Stimulated activated CD4-positive, alpha-beta T cell treated with anti-CD3 and anti-CD28 coated beads, Interleukin-12 subunit alpha, Interleukin-12 subunit beta, amount 100 ng/mL, for 48 hours (primary cell): ENCODE measurements around the gene EDEM2.
"Not testable (repeated sequence)": the region's sequence is repeated elsewhere in the genome, so short reads cannot be mapped to it uniquely, and the experiment has no call there.

Experiments
- DNase-seq, 3 donors: peaks; one replicate each; pipeline ENCODE4 v3.0.0-alpha.2; 2020; ENCODE audit warnings: low read depth in 2 of 3, low spot score in 1 of 3

Gene EDEM2, protein sequence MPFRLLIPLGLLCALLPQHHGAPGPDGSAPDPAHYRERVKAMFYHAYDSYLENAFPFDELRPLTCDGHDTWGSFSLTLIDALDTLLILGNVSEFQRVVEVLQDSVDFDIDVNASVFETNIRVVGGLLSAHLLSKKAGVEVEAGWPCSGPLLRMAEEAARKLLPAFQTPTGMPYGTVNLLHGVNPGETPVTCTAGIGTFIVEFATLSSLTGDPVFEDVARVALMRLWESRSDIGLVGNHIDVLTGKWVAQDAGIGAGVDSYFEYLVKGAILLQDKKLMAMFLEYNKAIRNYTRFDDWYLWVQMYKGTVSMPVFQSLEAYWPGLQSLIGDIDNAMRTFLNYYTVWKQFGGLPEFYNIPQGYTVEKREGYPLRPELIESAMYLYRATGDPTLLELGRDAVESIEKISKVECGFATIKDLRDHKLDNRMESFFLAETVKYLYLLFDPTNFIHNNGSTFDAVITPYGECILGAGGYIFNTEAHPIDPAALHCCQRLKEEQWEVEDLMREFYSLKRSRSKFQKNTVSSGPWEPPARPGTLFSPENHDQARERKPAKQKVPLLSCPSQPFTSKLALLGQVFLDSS

DNA sequence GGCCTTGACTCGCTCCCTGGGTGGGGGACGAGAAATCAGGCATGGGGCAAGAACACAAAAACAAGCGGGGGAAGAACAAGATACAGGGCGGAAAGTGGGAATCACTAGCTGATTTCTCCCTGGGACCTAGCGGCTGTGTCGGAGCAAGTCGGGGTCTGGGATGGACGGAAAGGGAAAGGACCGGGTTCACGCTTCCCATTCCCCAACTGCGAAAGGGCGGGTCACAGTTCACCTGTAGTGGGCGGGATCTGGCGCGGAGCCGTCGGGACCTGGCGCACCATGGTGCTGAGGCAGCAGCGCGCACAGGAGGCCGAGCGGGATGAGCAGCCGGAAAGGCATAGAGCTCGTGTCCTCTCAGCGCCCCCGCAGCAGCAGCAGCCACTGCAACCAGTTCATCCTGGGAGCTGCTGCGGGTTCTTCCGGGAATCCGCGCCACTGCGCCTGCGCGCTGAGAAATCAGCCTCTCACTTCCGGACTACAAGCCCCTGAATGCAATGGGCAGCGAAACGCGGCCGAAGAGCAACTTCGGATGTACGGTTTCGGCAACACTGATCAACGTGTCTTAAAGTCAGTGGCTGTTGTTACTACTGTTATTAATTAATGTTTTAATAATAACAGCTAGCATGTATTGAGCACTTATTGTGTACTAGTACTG is at the start of gene EDEM2:
TSS of gene EDEM2 (minus strand) at position 417 of the 655 bp plus-strand sequence. CDS start at position 339, 78 bp downstream.
- peak; percentile 85 to 91 (median 87) for DNase-seq

GRCh38 chr20:35196313-35196712 is 49.2 kb upstream of the EDEM2 start:
- DNase-seq: no peak

DNA sequence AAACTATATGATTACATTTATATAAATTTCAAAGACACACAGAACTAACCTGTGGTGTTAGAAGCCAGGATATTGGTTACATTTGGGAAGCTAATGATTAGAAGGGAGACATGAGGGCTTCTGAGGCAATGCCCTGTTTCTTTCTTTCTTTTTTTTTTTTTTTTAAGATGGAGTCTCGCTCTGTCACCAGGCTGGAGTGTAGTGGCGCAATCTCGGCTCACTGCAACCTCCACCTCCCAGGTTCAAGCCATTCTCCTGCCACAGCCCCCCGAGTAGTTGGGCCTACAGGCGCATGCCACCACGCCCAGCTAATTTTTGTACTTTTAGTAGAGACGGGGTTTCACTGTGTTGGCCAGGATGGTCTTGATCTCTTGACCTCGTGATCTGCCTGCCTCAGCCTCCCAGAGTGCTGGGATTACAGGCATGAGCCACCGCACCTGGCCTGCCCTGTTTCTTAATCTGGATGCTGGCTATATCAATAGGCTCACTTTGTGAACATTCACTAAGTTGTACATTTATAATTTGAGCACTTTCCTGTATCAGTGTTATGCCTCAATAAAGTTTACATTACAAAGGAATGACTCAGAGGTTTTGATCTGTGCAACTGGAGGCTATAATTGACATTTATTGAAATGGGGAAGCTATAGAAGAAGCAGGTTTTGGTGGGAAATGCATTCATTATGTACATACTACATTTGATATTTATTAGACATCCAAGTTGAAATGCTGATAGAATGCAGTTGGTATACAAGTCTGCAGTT is 46.1 kb upstream of the EDEM2 start:
- DNase-seq: not testable (repeated sequence)

GRCh38 chr20:35192118-35192872 is 45.2 kb upstream of the EDEM2 start:
- DNase-seq: no peak

- DNase-seq: no peak
Observed at GRCh38 chr20:35191419-35192117, 44.4 kb upstream of the EDEM2 start.

GRCh38 chr20:35190556-35190955 is 43.4 kb upstream of the EDEM2 start:
- no peak for DNase-seq

GRCh38 chr20:35189223-35189622 is 42.1 kb upstream of the EDEM2 start:
- DNase-seq: not testable (repeated sequence)

- no peak for DNase-seq
Observed at GRCh38 chr20:35187584-35188190, 40.6 kb upstream of the EDEM2 start.

GRCh38 chr20:35186691-35187289 is 39.7 kb upstream of the EDEM2 start:
- DNase-seq: not testable (repeated sequence)

GRCh38 chr20:35181731-35182130 is 34.6 kb upstream of the EDEM2 start:
- DNase-seq: no peak

- no peak for DNase-seq
Observed at GRCh38 chr20:35180266-35180665, 33.1 kb upstream of the EDEM2 start.

DNA sequence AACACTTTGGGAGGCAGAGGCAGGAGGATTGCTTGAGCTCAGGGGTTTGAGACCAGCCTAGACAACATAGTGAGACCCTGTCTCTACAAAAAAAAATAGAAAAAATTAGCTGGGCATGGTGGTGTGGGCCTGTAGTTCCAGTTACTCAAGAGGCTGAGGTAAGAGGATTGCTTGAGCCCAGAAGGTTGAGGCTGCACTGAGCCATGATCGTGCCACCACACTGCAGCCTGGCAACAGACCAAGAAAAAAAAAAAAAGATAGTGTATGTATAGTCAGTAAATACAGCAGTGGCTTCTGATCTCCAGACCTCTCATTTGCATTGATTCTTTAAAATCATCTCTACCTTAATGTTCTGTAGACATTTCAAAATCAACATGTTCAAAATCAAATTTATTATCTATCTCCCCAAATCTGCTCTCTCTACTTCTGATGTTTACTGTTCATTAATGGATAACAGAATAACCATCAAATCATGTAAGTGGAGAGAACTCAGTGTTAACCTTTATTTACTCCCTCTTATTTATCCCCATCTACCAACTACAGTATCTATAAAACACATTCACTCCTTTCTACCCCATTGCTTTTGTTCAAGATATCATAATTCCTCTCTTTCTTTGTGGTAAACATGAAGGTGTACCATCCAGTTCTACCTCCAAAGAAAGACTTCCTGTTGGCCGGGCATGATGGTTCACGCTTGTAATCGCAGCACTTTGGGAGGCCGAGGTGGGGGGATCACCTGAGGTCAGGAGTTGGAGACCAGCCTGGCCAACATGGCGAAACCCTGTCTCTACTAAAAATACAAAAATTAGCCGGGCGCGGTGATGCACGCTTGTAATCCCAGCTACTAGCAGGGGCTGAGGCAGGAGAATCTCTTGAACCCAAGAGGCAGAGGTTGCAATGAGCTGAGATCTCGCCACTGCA is 32.4 kb upstream of the EDEM2 start:
- DNase-seq: no peak

DNA sequence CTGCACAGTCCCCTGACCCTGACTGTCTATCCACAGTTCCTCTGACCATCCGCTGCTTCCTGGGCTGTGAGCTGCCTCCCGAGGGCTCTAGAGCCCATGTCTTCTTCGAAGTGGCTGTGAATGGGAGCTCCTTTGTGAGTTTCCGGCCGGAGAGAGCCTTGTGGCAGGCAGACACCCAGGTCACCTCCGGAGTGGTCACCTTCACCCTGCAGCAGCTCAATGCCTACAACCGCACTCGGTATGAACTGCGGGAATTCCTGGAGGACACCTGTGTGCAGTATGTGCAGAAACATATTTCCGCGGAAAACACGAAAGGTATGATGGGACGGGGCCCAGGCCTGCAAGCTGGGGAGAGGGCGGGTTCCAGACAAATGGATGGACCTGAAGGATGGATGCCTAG is 29.0 kb upstream of the EDEM2 start:
- no peak for DNase-seq

- DNase-seq: no peak
Observed at GRCh38 chr20:35174458-35175216, 27.5 kb upstream of the EDEM2 start.

DNA sequence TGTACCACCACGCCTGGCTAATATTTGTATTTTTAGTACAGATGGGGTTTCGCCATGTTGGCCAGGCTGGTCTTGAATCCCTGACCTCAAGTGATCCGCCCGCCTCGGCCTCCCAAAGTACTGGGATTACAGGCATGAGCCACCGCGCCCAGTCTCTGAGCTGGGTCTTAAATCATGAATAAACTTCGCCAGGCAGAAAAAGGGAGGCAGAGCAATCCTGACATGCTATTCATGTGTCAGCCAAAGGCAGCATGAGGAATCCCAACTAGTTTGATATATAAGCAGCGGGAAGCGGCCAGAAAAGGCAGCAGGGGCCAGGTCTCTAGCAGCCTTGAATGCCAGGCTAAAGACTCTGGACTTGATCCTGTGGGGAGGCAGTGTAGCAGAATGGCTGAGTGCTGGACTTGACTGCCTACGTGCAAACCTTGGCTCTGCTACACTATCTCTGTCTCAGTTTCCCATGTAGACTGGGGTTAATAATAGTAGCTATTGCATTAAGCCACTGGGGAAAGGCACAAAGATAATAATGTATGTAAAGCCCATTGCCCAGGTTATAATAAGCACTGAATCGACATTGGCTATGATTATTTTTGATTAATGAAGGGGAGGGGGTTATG is 26.5 kb upstream of the EDEM2 start:
- no peak for DNase-seq

GRCh38 chr20:35172434-35172806 is 25.3 kb upstream of the EDEM2 start:
- no peak for DNase-seq
